Stimulated activated naive CD4-positive, alpha-beta T cell (primary cell): ENCODE measurements around the gene MATCAP1.

Source experiments
- DNase-seq, 6 experiments: peaks; one replicate each; lab custom pipeline; 2025; lab: John Stamatoyannopoulos, UW

The MATCAP1 gene

GRCh38 chr16:67128417-67128816, 55.3 kb downstream of the MATCAP1 start:
- no peak for DNase-seq
